Neural progenitor cell (in vitro differentiated cells): ENCODE results near the gene GPR61. TPM values are rescaled to one million over a fixed set of nuclear protein-coding genes. Genes with fewer than 3 reads are reported as not detected.

Experiments
- DNase-seq: peaks from one replicate; pipeline ENCODE4 v3.0.0-alpha.2; 2016; ENCODE audit warnings: low spot score
- H2AFZ ChIP-seq: fragments of 200-600 bp; sonication (generic); replicated peaks from 2 replicates; pipeline ENCODE4 v1.6.1; 2016; ENCODE audit warnings: antibody characterized with exemption
- H3F3A ChIP-seq: fragments of 200-600 bp; sonication (generic); 2 replicates; pipeline ENCODE4 v1.6.1; 2016; ENCODE audit warnings: antibody characterized with exemption, low read depth
- H3K27ac ChIP-seq: fragments of 200-600 bp; sonication (generic); 2 replicates; pipeline ENCODE4 v1.5.1; 2016; ENCODE audit warnings: mild to moderate bottlenecking
- H3K27me3 ChIP-seq: fragments of 200-600 bp; sonication (generic); 2 replicates; pipeline ENCODE4 v1.6.1; 2016; ENCODE audit warnings: mild to moderate bottlenecking, moderate library complexity
- H3K36me3 ChIP-seq: fragments of 200-600 bp; sonication (generic); 2 replicates; pipeline ENCODE4 v1.5.1; 2016
- H3K4me1 ChIP-seq: fragments of 200-600 bp; sonication (generic); 2 replicates; pipeline ENCODE4 v1.6.1; 2016; ENCODE audit warnings: mixed run types
- H3K4me2 ChIP-seq: fragments of 200-600 bp; sonication (generic); 2 replicates; pipeline ENCODE4 v1.6.1; 2016
- H3K4me3 ChIP-seq: fragments of 200-600 bp; sonication (generic); 2 replicates; pipeline ENCODE4 v1.5.1; 2016
- H3K79me2 ChIP-seq: fragments of 200-600 bp; sonication (generic); 2 replicates; pipeline ENCODE4 v1.6.1; 2016; ENCODE audit warnings: low read depth
- H3K9ac ChIP-seq: fragments of 200-600 bp; sonication (generic); 2 replicates; pipeline ENCODE4 v1.6.1; 2016
- H3K9me3 ChIP-seq: fragments of 200-600 bp; sonication (generic); 2 replicates; pipeline ENCODE4 v1.5.1; 2016; ENCODE audit warnings: low read depth
- H4K20me1 ChIP-seq: fragments of 200-600 bp; sonication (generic); 2 replicates; pipeline ENCODE4 v1.6.1; 2016; ENCODE audit warnings: low read depth
- H3K27ac Mint-ChIP-seq: 3 replicates; pipeline ENCODE4 v1.8.0; 2021; ENCODE audit warnings: mixed read lengths
- H3K27me3 Mint-ChIP-seq: 2 replicates; pipeline ENCODE4 v1.8.0; 2022; ENCODE audit warnings: low read depth, mild to moderate bottlenecking, inconsistent platforms, moderate library complexity, mixed read lengths; ENCODE audit not compliant: insufficient read depth
- H3K36me3 Mint-ChIP-seq: 3 replicates; pipeline ENCODE4 v1.8.0; 2021; ENCODE audit warnings: mixed read lengths
- H3K4me1 Mint-ChIP-seq: 3 replicates; pipeline ENCODE4 v1.8.0; 2021; ENCODE audit warnings: mixed read lengths
- H3K4me3 Mint-ChIP-seq: 3 replicates; pipeline ENCODE4 v1.8.0; 2021; ENCODE audit warnings: mild to moderate bottlenecking, moderate library complexity, mixed read lengths
- H3K9me3 Mint-ChIP-seq: 3 replicates; pipeline ENCODE4 v1.8.0; 2020; ENCODE audit warnings: mixed read lengths
- EZH2 ChIP-seq: fragments of 200-600 bp; sonication (generic); IDR thresholded peaks from 2 replicates; pipeline ENCODE4 v1.6.1; 2017; ENCODE audit warnings: antibody characterized with exemption, mild to moderate bottlenecking, moderate library complexity
- EZH2phosphoT487 ChIP-seq: fragments of 200-600 bp; sonication (generic); IDR thresholded peaks from 2 replicates; pipeline ENCODE4 v1.6.1; 2017; ENCODE audit warnings: antibody characterized with exemption
- total RNA-seq: library from RNA; depleted of rRNA; stranded (reverse); fragments of >200 nt; gene quantifications from 2 replicates; pipeline ENCODE4 v1.2.3, GENCODE V29; 2015; ENCODE audit warnings: low replicate concordance
- TF ChIP-seq, protein P1 (sequence below): fragments of 200-600 bp; sonication (generic); IDR thresholded peaks from 2 replicates; pipeline ENCODE4 v1.5.1; 2017; ENCODE audit warnings: antibody characterized with exemption, mild to moderate bottlenecking

GPR61 gene
- total RNA-seq, 1 donor from 2014 or later: 0.71 TPM

DNA sequence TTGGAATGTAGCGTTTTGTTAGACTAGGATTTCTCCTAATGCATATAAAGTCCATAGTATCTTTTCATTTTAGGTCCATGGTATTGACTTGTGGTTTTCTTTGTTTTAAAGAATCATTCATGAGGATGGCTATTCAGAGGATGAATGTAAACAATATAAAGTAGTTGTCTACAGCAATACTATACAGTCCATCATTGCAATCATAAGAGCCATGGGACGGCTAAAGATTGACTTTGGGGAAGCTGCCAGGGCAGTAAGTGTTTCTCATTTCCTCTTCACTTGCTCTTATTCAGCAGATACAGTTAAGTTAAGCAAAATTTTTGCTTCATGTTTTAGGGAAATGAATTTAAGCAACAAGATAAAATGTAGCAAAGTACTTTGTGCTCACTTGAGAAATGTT is 34.1 kb downstream of the GPR61 start:
- H3K27me3 ChIP-seq: no peaks in the 10 kb centered on the region
- H3K9me3 ChIP-seq: no peaks in the 10 kb centered on the region
- DNase-seq: no peak
- H3K36me3 ChIP-seq: no peaks in the 10 kb centered on the region
- TF ChIP-seq EZH2phosphoT487 (no peak), EZH2 (no peak)
- TF ChIP-seq, protein P1, sequence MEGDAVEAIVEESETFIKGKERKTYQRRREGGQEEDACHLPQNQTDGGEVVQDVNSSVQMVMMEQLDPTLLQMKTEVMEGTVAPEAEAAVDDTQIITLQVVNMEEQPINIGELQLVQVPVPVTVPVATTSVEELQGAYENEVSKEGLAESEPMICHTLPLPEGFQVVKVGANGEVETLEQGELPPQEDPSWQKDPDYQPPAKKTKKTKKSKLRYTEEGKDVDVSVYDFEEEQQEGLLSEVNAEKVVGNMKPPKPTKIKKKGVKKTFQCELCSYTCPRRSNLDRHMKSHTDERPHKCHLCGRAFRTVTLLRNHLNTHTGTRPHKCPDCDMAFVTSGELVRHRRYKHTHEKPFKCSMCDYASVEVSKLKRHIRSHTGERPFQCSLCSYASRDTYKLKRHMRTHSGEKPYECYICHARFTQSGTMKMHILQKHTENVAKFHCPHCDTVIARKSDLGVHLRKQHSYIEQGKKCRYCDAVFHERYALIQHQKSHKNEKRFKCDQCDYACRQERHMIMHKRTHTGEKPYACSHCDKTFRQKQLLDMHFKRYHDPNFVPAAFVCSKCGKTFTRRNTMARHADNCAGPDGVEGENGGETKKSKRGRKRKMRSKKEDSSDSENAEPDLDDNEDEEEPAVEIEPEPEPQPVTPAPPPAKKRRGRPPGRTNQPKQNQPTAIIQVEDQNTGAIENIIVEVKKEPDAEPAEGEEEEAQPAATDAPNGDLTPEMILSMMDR: no peak
- no peak overlapping the region for H2AFZ ChIP-seq
- H3K27ac ChIP-seq: no peak overlapping the region
- Mint-ChIP-seq H3K4me3 (no peak overlapping the region), H3K27ac (no peak overlapping the region), H3K27me3 (no peaks in the 10 kb centered on the region), H3K9me3 (no peaks in the 10 kb centered on the region), H3K36me3 (peaks cover 10% of the 10 kb centered on the region), H3K4me1 (no peaks in the 10 kb centered on the region)
- H3K4me2 ChIP-seq: no peak overlapping the region
- no peak overlapping the region for H3K4me3 ChIP-seq
- peaks cover 12% of the 10 kb centered on the region for H3K4me1 ChIP-seq
- no peak overlapping the region for H3K9ac ChIP-seq
- peaks cover 5% of the 10 kb centered on the region for H3F3A ChIP-seq
- H4K20me1 ChIP-seq: peaks cover 49% of the 10 kb centered on the region
- peaks cover 57% of the 10 kb centered on the region for H3K79me2 ChIP-seq

DNA sequence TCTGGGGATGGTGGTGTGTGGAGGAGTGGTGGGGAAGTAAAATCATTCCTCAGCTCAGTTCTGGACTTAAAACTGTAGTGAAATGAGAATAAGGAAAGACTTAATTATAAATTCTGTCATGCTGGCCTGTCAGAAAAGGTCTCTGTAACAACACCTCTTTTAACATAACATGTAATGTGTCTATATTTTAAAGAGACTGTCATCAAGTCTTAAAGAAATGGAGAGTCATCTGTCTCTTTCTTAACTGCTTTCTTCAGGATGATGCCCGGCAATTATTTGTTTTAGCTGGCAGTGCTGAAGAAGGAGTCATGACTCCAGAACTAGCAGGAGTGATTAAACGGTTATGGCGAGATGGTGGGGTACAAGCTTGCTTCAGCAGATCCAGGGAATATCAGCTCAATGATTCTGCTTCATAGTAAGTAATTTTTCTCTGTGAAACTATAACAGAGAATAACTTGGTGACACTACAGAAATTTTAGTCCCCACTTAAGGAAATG is 39.3 kb downstream of the GPR61 start:
- Mint-ChIP-seq H3K27ac (no peak overlapping the region), H3K4me1 (no peaks in the 10 kb centered on the region), H3K27me3 (no peaks in the 10 kb centered on the region), H3K36me3 (peaks cover 31% of the 10 kb centered on the region), H3K9me3 (no peaks in the 10 kb centered on the region), H3K4me3 (no peak overlapping the region)
- Histone ChIP-seq H3K27me3 (no peaks in the 10 kb centered on the region), H4K20me1 (peaks cover 3% of the 10 kb centered on the region), H3K9me3 (no peaks in the 10 kb centered on the region), H3K27ac (no peak overlapping the region), H3K4me2 (no peak overlapping the region), H3K4me1 (no peaks in the 10 kb centered on the region), H3K36me3 (peaks cover 14% of the 10 kb centered on the region), H3K4me3 (no peak overlapping the region), H3K79me2 (peaks cover 5% of the 10 kb centered on the region), H3F3A (no peaks in the 10 kb centered on the region), H3K9ac (no peak overlapping the region), H2AFZ (no peak overlapping the region)
- TF ChIP-seq EZH2phosphoT487 (no peak), EZH2 (no peak)
- no peak for DNase-seq

DNA sequence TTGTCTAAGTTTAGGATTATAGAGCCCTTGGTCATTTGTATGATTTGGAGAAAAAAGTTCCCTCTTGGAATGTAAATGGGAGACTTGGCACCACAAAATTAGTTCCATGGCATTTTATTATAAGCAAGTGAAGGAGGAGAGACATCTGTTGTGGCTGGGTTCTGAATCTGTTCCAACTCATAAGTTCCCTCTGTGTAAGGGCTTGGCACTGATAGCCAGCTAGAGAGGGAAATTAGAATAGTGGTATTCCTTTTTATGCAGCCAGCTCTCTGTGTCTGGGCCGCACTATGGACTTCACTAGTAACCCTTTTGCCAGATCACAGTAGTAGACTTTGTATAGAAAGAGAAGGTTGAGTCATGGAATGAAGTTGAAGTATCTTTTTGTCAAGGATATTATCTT is 39.8 kb downstream of the GPR61 start:
- H4K20me1 ChIP-seq: peaks cover 3% of the 10 kb centered on the region
- no peak overlapping the region for H3K27ac ChIP-seq
- no peak overlapping the region for H3K4me2 ChIP-seq
- no peaks in the 10 kb centered on the region for H3F3A ChIP-seq
- no peak overlapping the region for H3K9ac ChIP-seq
- peaks cover 33% of the 10 kb centered on the region for H3K36me3 Mint-ChIP-seq
- H3K27me3 ChIP-seq: no peaks in the 10 kb centered on the region
- H3K36me3 ChIP-seq: peaks cover 15% of the 10 kb centered on the region
- H3K9me3 Mint-ChIP-seq: no peaks in the 10 kb centered on the region
- no peaks in the 10 kb centered on the region for H3K27me3 Mint-ChIP-seq
- TF ChIP-seq EZH2 (no peak), EZH2phosphoT487 (no peak)
- TF ChIP-seq, protein P1: no peak
- H3K79me2 ChIP-seq: peaks cover 5% of the 10 kb centered on the region
- H2AFZ ChIP-seq: no peak overlapping the region
- no peak for DNase-seq
- H3K4me3 Mint-ChIP-seq: no peak overlapping the region
- H3K9me3 ChIP-seq: no peaks in the 10 kb centered on the region
- H3K4me3 ChIP-seq: no peak overlapping the region
- H3K27ac Mint-ChIP-seq: no peak overlapping the region
- H3K4me1 ChIP-seq: no peaks in the 10 kb centered on the region
- no peaks in the 10 kb centered on the region for H3K4me1 Mint-ChIP-seq

DNA sequence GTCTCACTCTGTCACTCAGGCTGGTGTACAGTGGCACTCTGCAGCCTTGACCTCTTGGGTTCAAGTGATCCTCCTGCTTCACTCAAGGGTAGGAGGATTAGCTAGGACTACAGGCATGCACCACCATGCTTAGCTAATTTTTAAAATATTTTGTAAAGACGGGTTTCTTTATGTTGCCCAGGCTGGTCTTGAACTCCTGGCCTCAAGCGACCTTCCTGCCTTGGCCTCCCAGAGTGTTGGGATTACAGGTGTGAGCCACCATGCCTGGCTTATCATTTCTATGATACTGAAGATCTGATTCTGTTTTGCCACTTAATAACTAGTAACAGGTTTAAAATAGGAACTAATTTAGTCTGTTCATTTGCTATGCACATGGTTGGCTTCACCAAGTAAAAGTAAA is 42.3 kb downstream of the GPR61 start:
- no peak for DNase-seq
- Histone ChIP-seq H3K4me1 (no peaks in the 10 kb centered on the region), H2AFZ (no peak overlapping the region), H4K20me1 (no peaks in the 10 kb centered on the region), H3K79me2 (no peaks in the 10 kb centered on the region), H3K4me3 (no peak overlapping the region), H3K9ac (no peak overlapping the region), H3K36me3 (peaks cover 22% of the 10 kb centered on the region), H3K4me2 (no peak overlapping the region), H3F3A (no peaks in the 10 kb centered on the region), H3K27ac (no peak overlapping the region), H3K27me3 (no peaks in the 10 kb centered on the region), H3K9me3 (no peaks in the 10 kb centered on the region)
- H3K9me3 Mint-ChIP-seq: no peaks in the 10 kb centered on the region
- H3K4me3 Mint-ChIP-seq: no peak overlapping the region
- no peaks in the 10 kb centered on the region for H3K27me3 Mint-ChIP-seq
- TF ChIP-seq EZH2phosphoT487: no peak
- no peak for TF ChIP-seq EZH2
- TF ChIP-seq, protein P1: no peak
- H3K36me3 Mint-ChIP-seq: peaks cover 39% of the 10 kb centered on the region
- no peak overlapping the region for H3K27ac Mint-ChIP-seq
- H3K4me1 Mint-ChIP-seq: no peaks in the 10 kb centered on the region
